Panc1 (cell line): Measurements from ENCODE around the gene AGBL4. TPM values are rescaled to one million over a fixed set of nuclear protein-coding genes. Genes with fewer than 3 reads are reported as not detected.

Experiments used
- ATAC-seq: fragments of 200-7000 bp; cut with Tn5 transposase; 2 replicates; pipeline ENCODE4 v1.9.1; 2020; ENCODE audit warnings: mild to moderate bottlenecking, moderate library complexity
- BruUV-seq: library from RNA; stranded (reverse); fragments of 400-500 nt; replicated peaks from 2 replicates; lab custom pipeline; 2021; lab: Mats Ljungman, UMichigan
- CTCF ChIA-PET: fragments of 300-600 bp; sonication (Branson Sonifier 250); formaldehyde crosslinking; loops from one replicate; lab custom pipeline; 2022; ENCODE audit warnings: antibody characterized with exemption; lab: Charles Lee
- POLR2A ChIA-PET: fragments of 300-600 bp; sonication (Branson Sonifier 250); formaldehyde crosslinking; loops from one replicate; lab custom pipeline; 2022; ENCODE audit warnings: antibody characterized with exemption; lab: Charles Lee
- DNase-seq: peaks from one replicate; pipeline ENCODE4 v3.0.0-alpha.2; 2010; ENCODE audit warnings: low read depth, low spot score
- H3K27ac ChIP-seq: 2 replicates; pipeline ENCODE4 v1.5.1; 2011; ENCODE audit warnings: mild to moderate bottlenecking, low read length, inconsistent platforms
- H3K27me3 ChIP-seq: fragments of 200-500 bp; sonication (Bioruptor generic); 2 replicates; pipeline ENCODE4 v1.6.0; 2014; ENCODE audit warnings: low read length, inconsistent platforms; ENCODE audit not compliant: control insufficient read depth, insufficient read depth
- H3K36me3 ChIP-seq: fragments of 200-500 bp; sonication (Bioruptor generic); 2 replicates; pipeline ENCODE4 v1.5.1; 2014; ENCODE audit warnings: inconsistent platforms, mild to moderate bottlenecking, low read length, moderate library complexity; ENCODE audit not compliant: control insufficient read depth, insufficient read depth
- H3K4me1 ChIP-seq: 2 replicates; pipeline ENCODE4 v1.5.1; 2011; ENCODE audit warnings: inconsistent platforms, mild to moderate bottlenecking, low read length, moderate library complexity; ENCODE audit not compliant: control insufficient read depth, insufficient read depth
- H3K4me3 ChIP-seq, 2 experiments: 2 replicates each; pipeline ENCODE4 v1.5.1; 2011 to 2012; ENCODE audit warnings: low read depth in 2 of 2, low read length in 2 of 2, mild to moderate bottlenecking in 2 of 2, inconsistent platforms in 1 of 2, moderate library complexity in 1 of 2
- H3K9me3 ChIP-seq: fragments of 200-500 bp; sonication (Bioruptor generic); 2 replicates; pipeline ENCODE4 v1.5.1; 2014; ENCODE audit warnings: low read depth, mild to moderate bottlenecking, inconsistent platforms, low read length, moderate library complexity; ENCODE audit not compliant: control insufficient read depth, insufficient read depth
- POLR2AphosphoS5 ChIP-seq: IDR thresholded peaks from 2 replicates; pipeline ENCODE4 v1.6.1; 2012; ENCODE audit warnings: mild to moderate bottlenecking, low read depth, low read length, moderate library complexity
- SIN3A ChIP-seq: IDR thresholded peaks from 2 replicates; pipeline ENCODE4 v1.6.1; 2012; ENCODE audit warnings: low read depth, mild to moderate bottlenecking, low read length, moderate library complexity, borderline replicate concordance; ENCODE audit not compliant: insufficient read depth
- TCF7L2 ChIP-seq: IDR thresholded peaks from 2 replicates; pipeline ENCODE4 v1.6.1; 2011; ENCODE audit warnings: mild to moderate bottlenecking, low read depth, low read length, inconsistent platforms
- in situ Hi-C: cut with HindIII; loops from 2 replicates; pipeline ENCODE4 v1.10.0; 2016; ENCODE audit warnings: low sequenced_read_pairs, low pct_unique_long_range_greater_than_20kb
- intact Hi-C: fragments of 100-400 bp; cut with micrococcal nuclease; formaldehyde crosslinking; loops from one replicate; pipeline ENCODE4 v1.10.0; 2022; ENCODE audit not compliant: unreplicated experiment
- total RNA-seq: library from RNA; stranded (reverse); gene quantifications from one replicate; pipeline ENCODE4 v1.2.1, GENCODE V29; 2021; ENCODE audit not compliant: unreplicated experiment
- TF ChIP-seq, protein P1 (sequence below): fragments of 450-650 bp; IDR thresholded peaks from 2 replicates; pipeline ENCODE4 v1.5.1; 2017; ENCODE audit warnings: mild to moderate bottlenecking
- TF ChIP-seq, protein P2 (sequence below), 2 experiments: IDR thresholded peaks; 2 replicates each; pipeline ENCODE4 v1.6.1; 2011 to 2012; ENCODE audit warnings: low read depth in 2 of 2, control low read depth in 1 of 2, low read length in 1 of 2, mild to moderate bottlenecking in 1 of 2, moderate library complexity in 1 of 2; ENCODE audit not compliant: insufficient read depth in 1 of 2

Gene AGBL4
- total RNA-seq, 1 experiment from 2014 or later = not detected

DNA sequence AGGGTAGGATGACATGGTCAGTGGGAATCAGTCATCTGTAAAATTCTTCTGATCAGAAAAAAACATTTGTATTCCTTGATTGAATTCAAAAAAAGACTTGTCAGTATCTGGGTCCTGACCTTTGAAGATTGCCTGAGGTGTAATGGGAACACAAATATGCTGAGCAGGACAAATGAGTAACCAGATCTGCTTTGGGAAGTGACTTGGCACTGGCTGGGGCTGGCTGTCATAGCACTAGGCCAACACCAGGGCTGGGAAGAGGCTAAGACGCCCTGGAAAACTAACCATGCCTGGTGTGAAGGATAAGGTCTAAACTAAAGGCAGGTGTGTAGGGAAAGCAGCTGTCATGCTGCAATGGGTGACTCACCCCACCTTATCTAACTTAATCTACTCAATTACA is 794.2 kb downstream of the AGBL4 start:
- ATAC-seq (no peak), DNase-seq (no peak)
- H3K4me3 ChIP-seq = no peak overlapping the region
- no peaks in the 10 kb centered on the region for H3K9me3 ChIP-seq
- H3K36me3 ChIP-seq = no peaks in the 10 kb centered on the region
- intact Hi-C loops (no loop called here), in situ Hi-C loops (no loop called here)
- no peaks in the 10 kb centered on the region for H3K4me1 ChIP-seq
- H3K27ac ChIP-seq = no peak overlapping the region
- CTCF ChIA-PET = no interaction called here
- no peaks in the 10 kb centered on the region for H3K27me3 ChIP-seq
- TF ChIP-seq, protein P1, sequence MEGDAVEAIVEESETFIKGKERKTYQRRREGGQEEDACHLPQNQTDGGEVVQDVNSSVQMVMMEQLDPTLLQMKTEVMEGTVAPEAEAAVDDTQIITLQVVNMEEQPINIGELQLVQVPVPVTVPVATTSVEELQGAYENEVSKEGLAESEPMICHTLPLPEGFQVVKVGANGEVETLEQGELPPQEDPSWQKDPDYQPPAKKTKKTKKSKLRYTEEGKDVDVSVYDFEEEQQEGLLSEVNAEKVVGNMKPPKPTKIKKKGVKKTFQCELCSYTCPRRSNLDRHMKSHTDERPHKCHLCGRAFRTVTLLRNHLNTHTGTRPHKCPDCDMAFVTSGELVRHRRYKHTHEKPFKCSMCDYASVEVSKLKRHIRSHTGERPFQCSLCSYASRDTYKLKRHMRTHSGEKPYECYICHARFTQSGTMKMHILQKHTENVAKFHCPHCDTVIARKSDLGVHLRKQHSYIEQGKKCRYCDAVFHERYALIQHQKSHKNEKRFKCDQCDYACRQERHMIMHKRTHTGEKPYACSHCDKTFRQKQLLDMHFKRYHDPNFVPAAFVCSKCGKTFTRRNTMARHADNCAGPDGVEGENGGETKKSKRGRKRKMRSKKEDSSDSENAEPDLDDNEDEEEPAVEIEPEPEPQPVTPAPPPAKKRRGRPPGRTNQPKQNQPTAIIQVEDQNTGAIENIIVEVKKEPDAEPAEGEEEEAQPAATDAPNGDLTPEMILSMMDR = no peak
- no peak for TF ChIP-seq POLR2AphosphoS5
- TF ChIP-seq, protein P2, sequence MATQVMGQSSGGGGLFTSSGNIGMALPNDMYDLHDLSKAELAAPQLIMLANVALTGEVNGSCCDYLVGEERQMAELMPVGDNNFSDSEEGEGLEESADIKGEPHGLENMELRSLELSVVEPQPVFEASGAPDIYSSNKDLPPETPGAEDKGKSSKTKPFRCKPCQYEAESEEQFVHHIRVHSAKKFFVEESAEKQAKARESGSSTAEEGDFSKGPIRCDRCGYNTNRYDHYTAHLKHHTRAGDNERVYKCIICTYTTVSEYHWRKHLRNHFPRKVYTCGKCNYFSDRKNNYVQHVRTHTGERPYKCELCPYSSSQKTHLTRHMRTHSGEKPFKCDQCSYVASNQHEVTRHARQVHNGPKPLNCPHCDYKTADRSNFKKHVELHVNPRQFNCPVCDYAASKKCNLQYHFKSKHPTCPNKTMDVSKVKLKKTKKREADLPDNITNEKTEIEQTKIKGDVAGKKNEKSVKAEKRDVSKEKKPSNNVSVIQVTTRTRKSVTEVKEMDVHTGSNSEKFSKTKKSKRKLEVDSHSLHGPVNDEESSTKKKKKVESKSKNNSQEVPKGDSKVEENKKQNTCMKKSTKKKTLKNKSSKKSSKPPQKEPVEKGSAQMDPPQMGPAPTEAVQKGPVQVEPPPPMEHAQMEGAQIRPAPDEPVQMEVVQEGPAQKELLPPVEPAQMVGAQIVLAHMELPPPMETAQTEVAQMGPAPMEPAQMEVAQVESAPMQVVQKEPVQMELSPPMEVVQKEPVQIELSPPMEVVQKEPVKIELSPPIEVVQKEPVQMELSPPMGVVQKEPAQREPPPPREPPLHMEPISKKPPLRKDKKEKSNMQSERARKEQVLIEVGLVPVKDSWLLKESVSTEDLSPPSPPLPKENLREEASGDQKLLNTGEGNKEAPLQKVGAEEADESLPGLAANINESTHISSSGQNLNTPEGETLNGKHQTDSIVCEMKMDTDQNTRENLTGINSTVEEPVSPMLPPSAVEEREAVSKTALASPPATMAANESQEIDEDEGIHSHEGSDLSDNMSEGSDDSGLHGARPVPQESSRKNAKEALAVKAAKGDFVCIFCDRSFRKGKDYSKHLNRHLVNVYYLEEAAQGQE (IDR thresholded peaks at IDR 0.05; ENCODE audit: insufficient read depth in 1 of 2, low read depth in 2 of 2, low read length in 1 of 2) = no peak
- POLR2A ChIA-PET = no interaction called here
- no TSS peak for BruUV-seq

DNA sequence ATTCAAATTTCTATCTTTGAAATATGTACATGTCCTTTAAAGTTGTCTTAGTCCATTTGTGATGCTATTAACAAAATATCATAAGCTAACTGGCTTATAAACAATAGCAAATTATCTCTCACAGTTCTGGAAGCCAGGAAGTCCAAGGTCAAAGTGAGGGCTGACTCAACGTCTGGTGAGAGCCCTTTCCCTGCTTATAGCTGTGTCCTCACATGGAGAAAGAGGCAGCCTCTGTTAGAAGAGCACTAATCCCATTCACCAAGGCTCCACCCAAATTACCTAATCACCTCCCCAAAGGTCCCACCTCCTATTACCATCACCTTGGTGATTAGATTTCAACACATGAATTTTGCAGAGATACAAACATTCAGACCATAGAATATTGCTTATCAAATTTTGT is 797.0 kb downstream of the AGBL4 start:
- in situ Hi-C loops (no loop called here), intact Hi-C loops (no loop called here)
- BruUV-seq = no TSS peak
- Histone ChIP-seq H3K4me1 (no peaks in the 10 kb centered on the region), H3K4me3 (no peak overlapping the region), H3K9me3 (no peaks in the 10 kb centered on the region), H3K36me3 (no peaks in the 10 kb centered on the region), H3K27ac (no peak overlapping the region), H3K27me3 (no peaks in the 10 kb centered on the region)
- TF ChIP-seq TCF7L2 = no peak
- TF ChIP-seq, protein P1 = no peak
- TF ChIP-seq, protein P2 (IDR thresholded peaks at IDR 0.05; ENCODE audit: insufficient read depth in 1 of 2, low read depth in 2 of 2, low read length in 1 of 2) = no peak
- TF ChIP-seq SIN3A = no peak
- no peak for TF ChIP-seq POLR2AphosphoS5
- POLR2A ChIA-PET = no interaction called here
- no peak for ATAC-seq
- no peak for DNase-seq
- CTCF ChIA-PET = no interaction called here
